Testis (tissue), 2 donors: ENCODE data around the gene DFFB.

Experiments
- POLR2A ChIP-seq: fragments of 450-650 bp; IDR thresholded peaks from one replicate; pipeline ENCODE4 v1.6.1; 2017; ENCODE audit warnings: antibody characterized with exemption, mild to moderate bottlenecking, moderate library complexity
- TF ChIP-seq, protein P1 (sequence below), 3 experiments: fragments of 450-650 bp in 2 of 3; fragments of 200-600 bp in 1 of 3; sonication (generic) in 1 of 3; IDR thresholded peaks; one replicate each; pipeline ENCODE4 v1.5.1; 2016 to 2019; ENCODE audit warnings: antibody characterized with exemption in 3 of 3, mild to moderate bottlenecking in 2 of 3, moderate library complexity in 1 of 3

DNA sequence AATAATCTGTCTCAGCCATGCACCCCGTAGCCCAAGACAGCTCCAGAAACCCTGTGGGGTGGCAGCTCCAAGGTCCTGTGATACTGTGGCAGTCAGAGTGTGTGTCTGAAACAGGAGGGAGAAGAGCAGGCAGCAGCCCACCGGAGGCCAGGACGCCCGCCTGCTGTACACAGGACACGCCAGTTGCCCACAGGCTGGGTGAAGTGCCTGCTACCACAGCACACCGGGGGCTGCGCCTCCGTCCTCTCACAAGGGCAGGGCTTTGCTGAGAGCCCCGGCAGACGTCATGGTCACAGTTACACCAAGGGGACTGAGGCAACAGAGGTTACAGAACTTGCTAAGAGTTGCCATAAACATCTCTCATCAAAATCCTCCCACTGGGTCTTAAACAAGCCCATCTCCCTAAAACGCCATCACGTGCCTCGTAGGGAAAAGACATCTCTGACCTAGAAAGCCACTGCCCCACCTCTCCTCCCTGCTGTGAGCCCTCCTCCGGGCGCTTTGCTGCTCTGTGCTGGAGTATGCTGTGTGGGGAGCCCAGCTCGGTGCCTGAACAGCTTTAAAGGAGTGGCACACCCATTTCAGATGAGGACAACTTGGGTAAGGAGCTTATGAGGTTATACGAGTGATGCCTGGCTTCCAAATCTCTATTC lies 37.5 kb downstream of the DFFB start:
- TF ChIP-seq POLR2A: no peak
- TF ChIP-seq, protein P1, sequence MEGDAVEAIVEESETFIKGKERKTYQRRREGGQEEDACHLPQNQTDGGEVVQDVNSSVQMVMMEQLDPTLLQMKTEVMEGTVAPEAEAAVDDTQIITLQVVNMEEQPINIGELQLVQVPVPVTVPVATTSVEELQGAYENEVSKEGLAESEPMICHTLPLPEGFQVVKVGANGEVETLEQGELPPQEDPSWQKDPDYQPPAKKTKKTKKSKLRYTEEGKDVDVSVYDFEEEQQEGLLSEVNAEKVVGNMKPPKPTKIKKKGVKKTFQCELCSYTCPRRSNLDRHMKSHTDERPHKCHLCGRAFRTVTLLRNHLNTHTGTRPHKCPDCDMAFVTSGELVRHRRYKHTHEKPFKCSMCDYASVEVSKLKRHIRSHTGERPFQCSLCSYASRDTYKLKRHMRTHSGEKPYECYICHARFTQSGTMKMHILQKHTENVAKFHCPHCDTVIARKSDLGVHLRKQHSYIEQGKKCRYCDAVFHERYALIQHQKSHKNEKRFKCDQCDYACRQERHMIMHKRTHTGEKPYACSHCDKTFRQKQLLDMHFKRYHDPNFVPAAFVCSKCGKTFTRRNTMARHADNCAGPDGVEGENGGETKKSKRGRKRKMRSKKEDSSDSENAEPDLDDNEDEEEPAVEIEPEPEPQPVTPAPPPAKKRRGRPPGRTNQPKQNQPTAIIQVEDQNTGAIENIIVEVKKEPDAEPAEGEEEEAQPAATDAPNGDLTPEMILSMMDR (IDR thresholded peaks at IDR 0.05): no peak
